DND-41 (cell line): ENCODE measurements around the gene FMN2.

Source experiments
- CTCF ChIP-seq: IDR thresholded peaks from 2 replicates; pipeline ENCODE4 v1.5.1; 2012; ENCODE audit warnings: borderline replicate concordance, low read length, moderate library complexity, mild to moderate bottlenecking; ENCODE audit not compliant: poor library complexity, severe bottlenecking; ENCODE audit errors: extremely low read depth
- EZH2 ChIP-seq: IDR thresholded peaks from 3 replicates; pipeline ENCODE4 v1.6.1; 2012; ENCODE audit warnings: borderline replicate concordance, low read depth, mild to moderate bottlenecking, moderate library complexity, low read length, inconsistent platforms; ENCODE audit not compliant: severe bottlenecking

DNA sequence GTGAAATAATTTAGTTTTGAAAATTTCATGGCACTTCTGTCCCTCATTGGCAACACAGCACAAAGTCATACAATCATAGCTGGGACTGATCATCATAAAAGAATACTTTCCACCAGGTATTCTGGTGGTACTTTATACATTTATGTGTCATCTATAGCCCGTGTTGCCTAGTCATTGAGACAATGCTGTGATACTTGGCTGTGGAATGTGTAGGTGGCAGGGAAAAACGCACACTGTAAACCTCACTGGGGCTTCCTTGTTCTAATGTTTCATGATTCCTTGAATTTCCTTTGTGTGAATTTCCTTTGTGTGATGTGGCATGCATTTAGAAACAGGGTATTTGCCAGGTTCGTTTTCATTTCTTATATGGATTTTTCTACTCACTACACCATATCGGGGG is 118.3 kb downstream of the FMN2 start:
- TF ChIP-seq CTCF (no peak), EZH2 (no peak)
